Measurements from ENCODE around the gene SYNRG.

DNA sequence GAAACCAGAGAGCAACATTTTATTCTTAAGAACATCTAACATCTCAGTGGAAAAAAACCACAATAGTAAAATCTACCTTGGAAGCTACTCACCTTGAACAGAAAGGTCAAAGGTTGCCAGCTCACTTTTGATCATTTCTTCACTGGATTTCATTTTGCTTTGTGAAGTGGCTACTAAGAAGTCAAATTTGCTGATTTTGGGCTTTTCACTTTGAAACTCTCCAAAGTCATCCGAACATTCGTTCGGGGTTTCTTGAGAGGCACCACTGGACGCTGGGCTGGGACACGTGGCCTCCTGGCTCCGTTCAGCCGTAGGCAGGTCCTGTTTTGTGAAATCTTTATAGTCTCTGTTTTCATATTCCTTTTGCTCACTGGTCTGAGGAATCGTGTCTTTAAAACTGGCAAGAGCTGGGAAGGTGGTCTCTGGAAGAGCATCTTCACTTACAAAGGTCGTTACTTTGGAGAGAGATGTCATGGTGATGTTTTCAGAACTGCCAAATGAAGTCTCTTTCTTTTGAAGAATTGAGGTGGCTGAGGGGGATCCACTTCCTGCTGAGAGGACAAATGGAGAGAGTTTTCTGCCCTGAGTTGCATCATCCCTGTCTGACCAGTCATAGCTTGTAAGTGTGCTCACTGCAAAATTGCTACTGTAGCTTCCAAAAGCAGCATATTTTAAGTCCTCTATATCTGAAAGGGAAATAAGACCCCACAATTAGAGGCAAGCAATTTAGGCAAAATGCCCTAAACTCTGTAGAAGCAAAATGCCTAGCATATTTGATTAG, 67.1 kb downstream of the SYNRG start:
- TF ChIP-seq POLR2A (IDR thresholded peaks at IDR 0.05), result no peak
- TF ChIP-seq, protein P1, sequence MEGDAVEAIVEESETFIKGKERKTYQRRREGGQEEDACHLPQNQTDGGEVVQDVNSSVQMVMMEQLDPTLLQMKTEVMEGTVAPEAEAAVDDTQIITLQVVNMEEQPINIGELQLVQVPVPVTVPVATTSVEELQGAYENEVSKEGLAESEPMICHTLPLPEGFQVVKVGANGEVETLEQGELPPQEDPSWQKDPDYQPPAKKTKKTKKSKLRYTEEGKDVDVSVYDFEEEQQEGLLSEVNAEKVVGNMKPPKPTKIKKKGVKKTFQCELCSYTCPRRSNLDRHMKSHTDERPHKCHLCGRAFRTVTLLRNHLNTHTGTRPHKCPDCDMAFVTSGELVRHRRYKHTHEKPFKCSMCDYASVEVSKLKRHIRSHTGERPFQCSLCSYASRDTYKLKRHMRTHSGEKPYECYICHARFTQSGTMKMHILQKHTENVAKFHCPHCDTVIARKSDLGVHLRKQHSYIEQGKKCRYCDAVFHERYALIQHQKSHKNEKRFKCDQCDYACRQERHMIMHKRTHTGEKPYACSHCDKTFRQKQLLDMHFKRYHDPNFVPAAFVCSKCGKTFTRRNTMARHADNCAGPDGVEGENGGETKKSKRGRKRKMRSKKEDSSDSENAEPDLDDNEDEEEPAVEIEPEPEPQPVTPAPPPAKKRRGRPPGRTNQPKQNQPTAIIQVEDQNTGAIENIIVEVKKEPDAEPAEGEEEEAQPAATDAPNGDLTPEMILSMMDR (IDR thresholded peaks at IDR 0.05), result no peak

Measured in stomach (tissue), 4 donors.